ENCODE data around the gene MAGI1. TPM values are rescaled to one million over a fixed set of nuclear protein-coding genes. Genes with fewer than 3 reads are reported as not detected.

Gene MAGI1
- total RNA-seq, 1 experiment from 2014 or later, result 58.2 TPM

DNA sequence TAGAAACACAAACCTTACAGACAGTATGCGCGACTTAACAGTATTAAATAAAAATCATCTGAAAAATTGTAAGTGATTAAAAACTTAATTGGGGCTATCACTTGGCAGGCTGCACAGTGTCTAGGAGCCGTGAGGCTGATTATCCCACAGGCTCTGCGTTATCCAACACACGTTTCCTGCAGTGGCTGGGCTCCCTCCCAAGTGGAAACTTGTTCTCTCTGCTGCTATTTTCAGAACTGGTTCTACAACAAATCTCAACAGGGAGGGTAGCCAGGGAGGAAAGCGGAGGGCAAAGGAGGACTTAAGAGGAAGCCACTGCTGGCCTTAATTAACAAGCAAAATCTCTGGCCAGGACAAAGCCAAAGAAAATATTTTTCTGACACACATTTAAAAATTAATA lies 555.2 kb downstream of the MAGI1 start:
- DNase-seq (ENCODE audit: low spot score), result peak; percentile 25
- H3K36me3 Mint-ChIP-seq, result no peaks in the 10 kb centered on the region
- ATAC-seq, result peak; percentile 68

DNA sequence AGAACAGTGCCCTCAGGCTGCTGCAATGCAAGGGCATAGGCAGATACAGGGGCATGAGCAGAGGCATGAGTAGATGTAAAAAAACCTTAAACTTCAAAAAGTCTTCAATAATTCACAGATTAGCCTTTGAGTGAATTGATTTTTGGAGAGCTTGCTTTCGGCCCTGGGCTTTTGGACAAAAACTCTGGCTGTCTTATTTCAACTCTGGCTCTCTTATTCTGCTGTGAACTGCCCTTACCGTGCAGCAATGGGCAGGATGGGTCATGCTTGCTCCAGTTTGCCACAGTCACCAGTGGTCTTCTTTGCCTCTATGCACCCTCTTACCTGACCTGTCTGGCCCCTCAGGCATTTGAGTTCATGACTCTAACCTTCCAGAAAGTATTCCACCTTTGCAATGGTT lies 555.7 kb downstream of the MAGI1 start:
- no peaks in the 10 kb centered on the region for H3K9me3 Mint-ChIP-seq
- peak overlapping the region; percentile 95 for H3K27ac Mint-ChIP-seq
- TF ChIP-seq ZNF121 (CRISPR knock-in tag; IDR thresholded peaks at IDR 0.05), result no peak
- TF ChIP-seq TEAD4 (CRISPR knock-in tag; IDR thresholded peaks at IDR 0.05), result no peak
- no peak for TF ChIP-seq TCF7 (CRISPR knock-in tag; IDR thresholded peaks at IDR 0.05; ENCODE audit: low read depth)
- TF ChIP-seq ZBTB43 (CRISPR knock-in tag; IDR thresholded peaks at IDR 0.05), result 0 out of 2 replicates have a peak, but pooled peaks have one; percentile 22
- no peak overlapping the region; the same call in 1 of the 2 replicates for H3K4me3 Mint-ChIP-seq
- DNase-seq (ENCODE audit: low spot score), result no peak
- H3K27me3 Mint-ChIP-seq (ENCODE audit: low read depth), result no peaks in the 10 kb centered on the region
- POLR2A ChIA-PET, result no interaction called here
- no peaks in the 10 kb centered on the region for H3K36me3 Mint-ChIP-seq
- ATAC-seq, result no peak
- H3K4me1 Mint-ChIP-seq, result peaks cover 87% of the 10 kb centered on the region
- CTCF ChIA-PET, result no interaction called here

More for the DNA sequence above, 555.2 kb downstream of the MAGI1 start:
- ChIA-PET POLR2A (no interaction called here), CTCF (no interaction called here)
- no peaks in the 10 kb centered on the region for H3K9me3 Mint-ChIP-seq
- TF ChIP-seq, protein P1, sequence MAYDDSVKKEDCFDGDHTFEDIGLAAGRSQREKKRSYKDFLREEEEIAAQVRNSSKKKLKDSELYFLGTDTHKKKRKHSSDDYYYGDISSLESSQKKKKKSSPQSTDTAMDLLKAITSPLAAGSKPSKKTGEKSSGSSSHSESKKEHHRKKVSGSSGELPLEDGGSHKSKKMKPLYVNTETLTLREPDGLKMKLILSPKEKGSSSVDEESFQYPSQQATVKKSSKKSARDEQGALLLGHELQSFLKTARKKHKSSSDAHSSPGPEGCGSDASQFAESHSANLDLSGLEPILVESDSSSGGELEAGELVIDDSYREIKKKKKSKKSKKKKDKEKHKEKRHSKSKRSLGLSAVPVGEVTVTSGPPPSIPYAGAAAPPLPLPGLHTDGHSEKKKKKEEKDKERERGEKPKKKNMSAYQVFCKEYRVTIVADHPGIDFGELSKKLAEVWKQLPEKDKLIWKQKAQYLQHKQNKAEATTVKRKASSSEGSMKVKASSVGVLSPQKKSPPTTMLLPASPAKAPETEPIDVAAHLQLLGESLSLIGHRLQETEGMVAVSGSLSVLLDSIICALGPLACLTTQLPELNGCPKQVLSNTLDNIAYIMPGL (CRISPR knock-in tag; IDR thresholded peaks at IDR 0.05), result no peak
- TF ChIP-seq IRF2 (CRISPR knock-in tag; IDR thresholded peaks at IDR 0.05; ENCODE audit: borderline replicate concordance, low read depth) (no peak), NFE2L1 (CRISPR knock-in tag; IDR thresholded peaks at IDR 0.05) (no peak), MYBL2 (CRISPR knock-in tag; IDR thresholded peaks at IDR 0.05) (no peak), ZNF396 (CRISPR knock-in tag; IDR thresholded peaks at IDR 0.05; ENCODE audit: borderline replicate concordance) (no peak), E2F4 (CRISPR knock-in tag; IDR thresholded peaks at IDR 0.05; ENCODE audit: borderline replicate concordance, low read depth) (no peak), FOXP1 (CRISPR knock-in tag; IDR thresholded peaks at IDR 0.05; ENCODE audit: borderline replicate concordance) (no peak), HMGA2 (CRISPR knock-in tag; IDR thresholded peaks at IDR 0.05) (no peak), ZNF423 (CRISPR knock-in tag; IDR thresholded peaks at IDR 0.05) (no peak), TP53 (CRISPR knock-in tag; IDR thresholded peaks at IDR 0.05) (no peak), ZNF263 (CRISPR knock-in tag; IDR thresholded peaks at IDR 0.05; ENCODE audit: low read depth) (no peak), ZNF121 (CRISPR knock-in tag; IDR thresholded peaks at IDR 0.05) (no peak), USF2 (CRISPR knock-in tag; IDR thresholded peaks at IDR 0.05) (no peak)
- TF ChIP-seq, protein P2, sequence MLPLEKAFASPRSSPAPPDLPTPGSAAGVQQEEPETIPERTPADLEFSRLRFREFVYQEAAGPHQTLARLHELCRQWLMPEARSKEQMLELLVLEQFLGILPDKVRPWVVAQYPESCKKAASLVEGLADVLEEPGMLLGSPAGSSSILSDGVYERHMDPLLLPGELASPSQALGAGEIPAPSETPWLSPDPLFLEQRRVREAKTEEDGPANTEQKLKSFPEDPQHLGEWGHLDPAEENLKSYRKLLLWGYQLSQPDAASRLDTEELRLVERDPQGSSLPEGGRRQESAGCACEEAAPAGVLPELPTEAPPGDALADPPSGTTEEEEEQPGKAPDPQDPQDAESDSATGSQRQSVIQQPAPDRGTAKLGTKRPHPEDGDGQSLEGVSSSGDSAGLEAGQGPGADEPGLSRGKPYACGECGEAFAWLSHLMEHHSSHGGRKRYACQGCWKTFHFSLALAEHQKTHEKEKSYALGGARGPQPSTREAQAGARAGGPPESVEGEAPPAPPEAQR (CRISPR knock-in tag; IDR thresholded peaks at IDR 0.05), result no peak
- TF ChIP-seq, protein P3, sequence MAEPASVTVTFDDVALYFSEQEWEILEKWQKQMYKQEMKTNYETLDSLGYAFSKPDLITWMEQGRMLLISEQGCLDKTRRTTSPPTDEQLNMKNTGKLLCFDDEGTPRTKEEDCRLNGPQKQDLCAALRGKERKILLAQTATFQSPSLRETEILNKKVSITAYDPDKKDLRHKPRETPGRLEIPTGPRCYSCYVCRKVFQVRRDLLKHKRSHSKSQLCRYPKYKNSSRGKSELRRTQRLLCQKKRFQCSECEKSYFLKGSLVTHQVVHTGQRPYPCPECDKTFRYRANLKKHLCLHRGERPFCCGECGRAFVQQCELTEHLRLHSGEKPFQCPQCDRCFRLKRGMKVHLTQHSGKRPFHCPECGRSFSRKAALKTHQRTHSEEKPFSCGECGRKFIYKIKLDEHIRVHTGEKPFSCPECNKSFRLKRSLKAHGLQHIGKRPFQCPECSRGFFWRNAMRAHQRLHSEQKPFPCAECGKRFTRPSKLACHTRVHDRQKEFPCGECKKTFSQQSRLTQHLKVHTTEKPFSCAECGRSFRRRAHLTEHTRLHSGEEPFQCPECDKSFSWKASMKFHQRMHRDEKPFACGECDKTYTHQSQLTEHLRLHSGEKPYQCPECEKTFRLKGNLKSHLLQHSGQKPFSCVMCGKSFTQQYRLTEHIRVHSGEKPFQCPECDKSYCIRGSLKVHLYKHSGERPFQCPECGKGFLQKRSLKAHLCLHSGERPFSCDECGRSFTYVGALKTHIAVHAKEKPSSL (CRISPR knock-in tag; conservative IDR thresholded peaks at IDR 0.05), result no peak
- TF ChIP-seq, protein P4, sequence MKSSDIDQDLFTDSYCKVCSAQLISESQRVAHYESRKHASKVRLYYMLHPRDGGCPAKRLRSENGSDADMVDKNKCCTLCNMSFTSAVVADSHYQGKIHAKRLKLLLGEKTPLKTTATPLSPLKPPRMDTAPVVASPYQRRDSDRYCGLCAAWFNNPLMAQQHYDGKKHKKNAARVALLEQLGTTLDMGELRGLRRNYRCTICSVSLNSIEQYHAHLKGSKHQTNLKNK (CRISPR knock-in tag; IDR thresholded peaks at IDR 0.05), result no peak
- H3K4me1 Mint-ChIP-seq, result peaks cover 83% of the 10 kb centered on the region
- peak overlapping the region; percentile 95 for H3K27ac Mint-ChIP-seq
- no peaks in the 10 kb centered on the region for H3K27me3 Mint-ChIP-seq (ENCODE audit: low read depth)
- peak overlapping the region; percentile 29 for H3K4me3 Mint-ChIP-seq

Measured in WTC11 (cell line).